Kasumi-1 (cell line): ENCODE results near the gene USP22.
"Not testable (repeated sequence)": the region's sequence is repeated elsewhere in the genome, so short reads cannot be mapped to it uniquely, and the experiment has no call there.

Experiments used
- DNase-seq, 2 experiments: peaks; one replicate each; lab custom pipeline; 2025; lab: John Stamatoyannopoulos, UW

USP22 gene

GRCh38 chr17:21042458-21043295 is at the start of gene USP22:
USP22 (minus strand) TSS chr17:21043011; CDS start chr17:21042835, 176 bp downstream.
- no peak for DNase-seq

DNA sequence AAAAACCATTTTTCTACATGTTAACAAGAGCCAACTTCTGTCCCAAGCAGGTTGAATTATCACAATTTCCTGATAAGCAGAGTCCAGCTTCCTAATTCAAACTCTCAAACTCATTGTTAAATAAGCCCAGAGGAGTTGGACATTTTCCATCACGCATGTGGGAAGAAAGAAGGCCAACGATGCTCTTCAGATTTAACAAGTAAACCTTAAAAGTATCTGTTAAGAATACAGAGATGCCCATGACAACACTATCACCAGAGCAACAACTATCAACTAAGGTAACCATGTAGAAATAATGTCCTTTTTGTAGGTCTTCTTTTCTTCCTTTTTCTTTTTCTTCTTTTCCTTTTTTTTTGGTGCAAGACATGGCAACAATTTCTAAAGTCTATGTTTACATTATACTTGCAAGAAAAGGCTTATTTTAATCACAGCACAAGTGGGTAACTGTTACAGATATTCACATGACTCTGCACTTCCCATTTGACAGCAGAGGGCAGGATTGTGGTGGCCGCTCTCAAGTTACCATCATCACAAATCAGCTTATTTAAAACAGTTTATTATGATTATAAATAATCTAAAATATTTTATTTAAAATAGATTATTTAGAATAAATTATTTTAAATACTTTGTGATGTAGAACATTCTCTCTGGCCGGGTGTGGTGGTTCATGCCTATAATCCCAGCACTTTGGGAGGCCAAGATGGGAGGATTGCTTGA is 48.2 kb upstream of the USP22 start:
- no peak for DNase-seq

- DNase-seq = no peak
Measured at GRCh38 chr17:21089933-21090901, 47.4 kb upstream of the USP22 start.

GRCh38 chr17:21089145-21089544 is 46.3 kb upstream of the USP22 start:
- DNase-seq = no peak

- DNase-seq = no peak
Measured at GRCh38 chr17:21085707-21086106, 42.9 kb upstream of the USP22 start.

DNA sequence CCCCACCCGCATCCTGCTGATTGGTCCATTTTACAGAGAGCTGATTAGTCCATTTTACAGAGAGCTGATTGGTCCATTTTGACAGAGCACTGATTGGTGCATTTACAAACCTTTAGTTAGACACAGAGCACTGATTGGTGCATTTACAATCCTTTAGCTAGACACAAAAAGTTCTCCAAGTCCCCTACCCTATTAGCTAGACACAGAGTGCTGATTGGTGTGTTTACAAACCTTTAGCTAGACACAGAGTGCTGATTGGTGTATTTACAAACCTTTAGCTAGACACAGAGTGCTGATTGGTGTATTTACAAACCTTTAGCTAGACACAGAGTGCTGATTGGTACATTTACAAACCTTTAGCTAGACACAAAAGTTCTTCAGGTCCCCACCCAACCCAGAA is 42.5 kb upstream of the USP22 start:
- DNase-seq = not testable (repeated sequence)

- DNase-seq = no peak
Measured at GRCh38 chr17:21082001-21082436, 39.2 kb upstream of the USP22 start.

DNA sequence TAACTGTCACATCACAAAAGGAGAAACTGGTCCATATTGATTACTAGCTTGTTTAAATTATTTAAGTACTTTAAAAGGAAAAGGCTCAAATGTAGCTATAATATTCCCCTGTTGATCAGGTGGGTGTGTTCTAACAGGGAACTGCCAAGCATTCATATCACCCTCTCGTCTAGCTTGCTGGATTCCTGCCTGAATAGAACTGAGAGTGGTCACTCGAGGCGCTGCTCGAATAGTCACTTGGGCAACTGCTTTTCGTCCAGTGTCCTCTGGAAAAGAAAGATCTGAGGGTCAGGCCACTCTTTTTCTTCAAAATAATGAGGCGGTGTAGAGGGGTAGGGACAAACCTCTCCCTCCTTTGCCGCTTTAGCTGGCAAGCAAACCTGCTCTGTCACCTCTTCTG is 36.4 kb upstream of the USP22 start:
- no peak for DNase-seq

- no peak for DNase-seq
Measured at GRCh38 chr17:21078016-21078780, 35.4 kb upstream of the USP22 start.

- DNase-seq = no peak
Measured at GRCh38 chr17:21077281-21077680, 34.5 kb upstream of the USP22 start.

- no peak for DNase-seq
Measured at GRCh38 chr17:21076242-21076641, 33.4 kb upstream of the USP22 start.

- DNase-seq = no peak
Measured at GRCh38 chr17:21075739-21076085, 32.9 kb upstream of the USP22 start.

- DNase-seq = no peak
Measured at GRCh38 chr17:21072745-21073197, 30.0 kb upstream of the USP22 start.

DNA sequence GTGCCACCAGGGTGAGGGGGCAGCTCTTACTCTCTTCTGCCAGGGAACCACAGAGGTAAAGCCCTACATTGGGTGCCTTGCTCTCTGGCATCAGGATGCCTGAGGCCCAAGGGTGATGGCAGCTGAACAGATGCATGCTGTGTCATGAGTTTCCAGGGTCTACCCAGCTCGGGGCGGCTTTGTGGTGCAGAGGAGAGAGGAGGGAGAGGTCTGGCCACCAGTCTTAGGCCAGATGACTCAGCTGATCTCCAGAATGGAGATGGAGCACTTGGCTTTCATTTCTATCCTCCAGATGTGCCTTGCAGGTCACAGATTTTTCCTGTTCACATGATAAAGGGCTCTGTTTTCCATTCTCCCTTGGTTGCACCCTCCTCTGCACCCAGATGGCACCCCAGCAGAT is 23.6 kb upstream of the USP22 start:
- no peak for DNase-seq

DNA sequence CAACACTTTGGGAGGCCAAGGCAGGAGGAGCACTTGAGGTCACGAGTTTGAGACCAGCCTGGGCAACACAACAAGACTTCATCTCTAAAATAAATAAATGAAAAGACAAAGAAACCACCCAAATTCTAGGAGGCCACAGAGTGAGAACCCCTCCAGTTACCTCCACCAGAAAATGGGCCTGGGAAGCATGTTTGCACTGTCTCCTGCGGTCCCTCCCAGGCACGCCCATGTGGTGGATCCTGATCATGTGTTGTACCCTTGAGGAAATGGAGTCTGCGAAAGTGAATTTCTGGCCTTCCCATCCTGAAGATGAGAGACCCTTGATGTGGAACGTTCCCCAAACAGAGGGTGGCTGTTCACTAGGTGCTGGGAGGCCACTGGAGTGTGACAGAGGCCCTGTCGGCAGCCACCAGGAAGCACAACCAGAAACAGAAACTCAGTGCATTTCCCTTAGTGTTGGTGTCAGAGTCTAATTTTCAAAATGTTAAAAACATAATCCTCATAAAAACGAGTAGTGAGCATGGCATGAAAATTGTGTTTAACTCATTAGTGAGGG is 19.2 kb upstream of the USP22 start:
- no peak for DNase-seq

DNA sequence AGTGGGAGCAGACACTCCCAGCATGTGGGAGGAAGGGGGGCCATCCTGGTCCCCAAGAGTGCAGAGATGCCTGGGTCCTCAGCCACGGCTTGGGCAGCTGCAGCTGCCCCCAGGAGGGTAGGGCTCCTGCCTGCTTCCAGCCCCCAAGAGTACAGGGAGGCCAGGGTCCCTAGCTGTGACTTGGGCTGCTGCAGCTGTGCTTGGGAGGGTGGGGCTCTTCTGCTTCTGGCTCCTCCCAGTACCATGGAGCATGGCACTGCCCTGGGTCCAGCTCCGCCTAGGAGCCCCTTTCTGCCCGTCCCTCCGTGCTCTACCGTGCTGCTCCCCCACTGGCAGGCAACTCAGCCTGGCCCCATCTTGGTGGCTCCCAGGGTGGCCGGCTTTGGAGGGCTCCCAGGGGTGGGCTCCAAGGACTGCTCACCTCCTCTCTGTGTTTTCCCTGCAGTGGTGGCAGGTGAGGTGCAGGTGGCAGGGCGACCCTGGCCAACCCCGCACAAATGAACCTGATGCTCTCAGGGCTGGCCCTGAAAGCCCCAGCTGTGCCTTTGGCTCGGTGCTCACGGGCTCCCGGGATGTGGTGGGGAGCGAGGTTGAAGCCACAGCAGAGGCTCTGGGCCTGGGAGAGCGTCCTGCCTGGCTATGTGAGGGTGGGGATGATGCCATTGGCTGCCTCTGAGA is 18.5 kb upstream of the USP22 start:
- no peak for DNase-seq

DNA sequence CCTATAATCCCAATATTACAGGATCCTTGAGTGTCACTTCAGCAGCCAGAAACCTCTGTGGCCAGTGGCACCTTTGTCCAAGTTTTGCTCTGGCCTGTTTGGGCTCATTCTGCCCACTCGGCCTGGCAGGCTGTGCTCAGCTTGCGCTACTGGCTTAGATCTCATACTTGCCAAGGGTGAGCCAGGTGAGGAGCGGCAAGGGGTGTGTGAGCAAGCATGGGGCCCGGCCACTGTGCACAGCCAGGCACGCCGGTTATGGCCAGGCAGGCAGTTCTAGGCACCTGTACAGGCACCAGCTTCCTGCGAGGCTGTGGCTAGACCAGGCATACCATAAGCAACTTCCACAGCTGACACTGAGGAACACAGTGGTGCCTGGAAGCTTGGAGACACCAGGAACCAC is 16.9 kb upstream of the USP22 start:
- no peak for DNase-seq

- DNase-seq = no peak
Measured at GRCh38 chr17:21058098-21058893, 15.5 kb upstream of the USP22 start.

DNA sequence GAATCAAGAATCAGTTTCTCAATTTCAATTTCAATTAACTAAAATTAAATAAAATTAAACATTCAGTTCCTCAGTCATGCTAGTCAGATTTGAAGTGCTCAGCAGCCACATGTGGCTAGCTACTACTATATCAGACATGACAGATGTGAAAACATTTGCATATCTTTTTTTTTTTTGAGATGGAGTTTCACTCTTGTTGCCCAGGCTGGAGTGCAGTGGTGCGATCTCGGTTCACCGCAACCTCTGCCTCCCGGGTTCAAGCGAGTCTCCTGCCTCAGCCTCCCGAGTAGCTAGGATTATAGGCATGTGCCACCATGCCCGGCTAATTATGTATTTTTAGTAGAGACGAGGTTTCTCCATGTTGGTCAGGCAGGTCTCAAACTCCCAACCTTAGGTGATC is 10.2 kb upstream of the USP22 start:
- not testable (repeated sequence) for DNase-seq

DNA sequence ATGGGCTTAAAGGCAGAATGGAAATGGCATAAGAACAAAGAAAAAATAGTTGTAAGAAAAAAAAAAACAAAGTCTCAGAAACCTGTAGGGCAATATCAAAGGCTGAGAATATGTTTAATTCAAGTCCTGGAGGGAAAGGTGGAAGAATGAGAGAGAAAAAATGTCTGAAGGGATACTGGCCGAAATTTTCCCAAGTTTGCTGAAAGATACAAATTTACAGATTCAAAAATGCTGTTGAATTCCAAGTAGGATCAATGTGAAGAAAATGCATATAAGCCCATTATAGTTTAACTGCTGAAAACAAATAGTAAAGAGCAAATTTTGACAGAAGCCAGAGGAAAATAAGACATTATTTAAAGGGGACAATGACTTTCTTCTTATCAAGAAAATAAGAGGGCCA is 6.6 kb upstream of the USP22 start:
- DNase-seq = no peak
